Aorta (tissue), 5 donors: ENCODE results near the gene COA5. TPM values are rescaled to one million over a fixed set of nuclear protein-coding genes. Genes with fewer than 3 reads are reported as not detected.
A peak's percentile ranks its signal among the peaks of the same experiment; 100 is the strongest.
"Not testable (repeated sequence)": the region's sequence is repeated elsewhere in the genome, so short reads cannot be mapped to it uniquely, and the experiment has no call there.

Experiments used
- ATAC-seq: fragments of 200-7000 bp; cut with Tn5 transposase; one replicate; pipeline ENCODE4 v1.9.1; 2022; ENCODE audit warnings: moderate library complexity; ENCODE audit not compliant: low FRiP score
- DNase-seq, 2 donors: peaks; one replicate each; pipeline ENCODE4 v3.0.0-alpha.2; 2020
- H3K27ac ChIP-seq, 2 donors: one replicate each; pipeline ENCODE4 v1.5.1; 2013; ENCODE audit warnings: low read length in 2 of 2, mild to moderate bottlenecking in 2 of 2, moderate library complexity in 2 of 2, control low read depth in 1 of 2, inconsistent platforms in 1 of 2, low read depth in 1 of 2
- H3K27me3 ChIP-seq, 2 donors: one replicate each; pipeline ENCODE4 v1.6.1; 2013; ENCODE audit warnings: control low read depth in 1 of 2, low read length in 1 of 2, mild to moderate bottlenecking in 1 of 2, moderate library complexity in 1 of 2; ENCODE audit not compliant: insufficient read depth in 2 of 2, control insufficient read depth in 1 of 2
- H3K36me3 ChIP-seq, 2 donors: one replicate each; pipeline ENCODE4 v1.6.1; 2013; ENCODE audit warnings: control low read depth in 1 of 2, low read length in 1 of 2, mild to moderate bottlenecking in 1 of 2; ENCODE audit not compliant: insufficient read depth in 2 of 2, control insufficient read depth in 1 of 2
- H3K4me1 ChIP-seq, 2 donors: one replicate each; pipeline ENCODE4 v1.6.1; 2013; ENCODE audit warnings: low read length in 2 of 2, control low read depth in 1 of 2, mild to moderate bottlenecking in 1 of 2, moderate library complexity in 1 of 2; ENCODE audit not compliant: insufficient read depth in 2 of 2, control insufficient read depth in 1 of 2
- H3K4me3 ChIP-seq, 2 donors: one replicate each; pipeline ENCODE4 v1.5.1; 2013; ENCODE audit warnings: low read length in 2 of 2, control low read depth in 1 of 2, mild to moderate bottlenecking in 1 of 2
- H3K9me3 ChIP-seq: one replicate; pipeline ENCODE4 v1.6.1; 2013; ENCODE audit warnings: mild to moderate bottlenecking, low read length; ENCODE audit not compliant: control insufficient read depth
- WGBS, 2 donors: extraction: QIAGEN DNeasy Blood & Tissue Kit; methylation state at CpG; one replicate each; pipeline ENCODE4 v1.1.7; 2013; 5-methylcytosine and 5-hydroxymethylcytosine counted together
- intact Hi-C, 2 donors: fragments of 100-400 bp; cut with DNase I; formaldehyde crosslinking; loops; one replicate each; pipeline versions ENCODE4 v1.14.2 to v1.15.0; 2022
- polyA plus RNA-seq, 2 donors: library from polyadenylated mRNA; stranded (reverse); fragments of 200-250 nt; gene quantifications; one replicate each; pipeline ENCODE4 v1.2.3, GENCODE V29; 2013
- total RNA-seq, 2 donors: library from RNA; stranded (reverse); fragmentation: NEBNext Ultra II Directional; extraction: Animal tissue kit (Norgen Biotek cat#: 25700); gene quantifications; one replicate each; pipeline ENCODE4 v1.2.1, GENCODE V29; 2021
- donor health status: healthy with polysubstance abuse.
- donor health status: Bipolar disorder and iron deficiency.
- donor health status: DM: no; HTN: no; CAD: no.
- donor health status: DM: no; HTN: no; CAD: no.
- donor health status: DM: yes; HTN: yes; CAD: no.

Gene COA5
- total and polyA plus RNA-seq, 4 donors: 18.1 to 60.3 (median 37.3) TPM

DNA sequence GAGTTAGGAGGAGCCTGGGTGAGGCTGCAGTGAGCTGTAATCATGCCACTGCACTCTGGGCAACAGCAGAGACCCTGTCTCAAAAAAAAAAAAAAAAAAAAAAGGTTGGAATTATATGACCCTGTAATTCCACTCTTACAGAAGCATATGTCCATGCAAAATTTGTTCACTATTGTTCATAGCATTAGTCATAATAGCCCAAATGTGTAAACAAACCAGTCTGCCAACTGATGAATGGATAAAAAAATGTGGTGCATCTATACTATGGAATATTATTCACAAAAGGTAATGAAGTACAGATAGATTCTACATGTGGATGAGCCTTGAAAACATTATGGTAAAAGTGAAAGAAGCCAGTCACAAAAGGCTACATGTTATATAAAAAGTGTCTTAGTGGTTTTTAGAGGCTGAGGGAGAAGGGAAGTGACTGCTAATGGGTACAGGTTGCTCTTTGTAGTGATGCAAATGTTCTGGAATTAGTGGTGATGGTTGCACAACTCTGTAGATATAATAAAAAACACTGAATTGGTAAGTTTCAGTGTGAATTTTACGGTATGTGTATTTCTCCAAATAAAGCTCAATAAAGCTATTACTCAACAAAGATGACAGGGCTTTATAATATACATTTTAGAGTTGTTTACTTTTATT lies 9.4 kb downstream of the COA5 start:
- peaks cover 0 to 4% of the 10 kb centered on the region in 2 donors for H3K36me3 ChIP-seq
- no peak overlapping the region for H3K4me3 ChIP-seq
- no peaks in the 10 kb centered on the region for H3K4me1 ChIP-seq
- WGBS, 2 donors: 84 to 94% methylated on average over 1 of the region's 1 CpG
- H3K27ac ChIP-seq: no peak overlapping the region
- DNase-seq (no peak), ATAC-seq (no peak)
- H3K27me3 ChIP-seq: no peaks in the 10 kb centered on the region
- intact Hi-C loops: no loop called here
- no peaks in the 10 kb centered on the region for H3K9me3 ChIP-seq

DNA sequence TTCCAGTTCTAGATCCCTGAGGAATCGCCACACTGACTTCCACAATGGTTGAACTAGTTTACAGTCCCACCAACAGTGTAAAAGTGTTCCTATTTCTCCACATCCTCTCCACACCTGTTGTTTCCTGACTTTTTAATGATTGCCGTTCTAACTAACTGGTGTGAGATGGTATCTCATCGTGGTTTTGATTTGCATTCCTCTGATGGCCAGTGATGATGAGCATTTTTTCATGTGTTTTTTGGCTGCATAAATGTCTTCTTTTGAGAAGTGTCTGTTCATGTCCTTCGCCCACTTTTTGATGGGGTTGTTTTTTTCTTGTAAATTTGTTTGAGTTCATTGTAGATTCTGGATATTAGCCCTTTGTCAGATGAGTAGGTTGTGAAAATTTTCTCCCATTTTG lies 13.6 kb downstream of the COA5 start:
- intact Hi-C loops, DNase-seq, H3K27me3 ChIP-seq, H3K4me3 ChIP-seq, H3K36me3 ChIP-seq, H3K4me1 ChIP-seq, H3K27ac ChIP-seq, ATAC-seq, H3K9me3 ChIP-seq: not testable (repeated sequence)
- 93 to 95% methylated on average over 2 of the region's 4 CpGs for WGBS, 2 donors

DNA sequence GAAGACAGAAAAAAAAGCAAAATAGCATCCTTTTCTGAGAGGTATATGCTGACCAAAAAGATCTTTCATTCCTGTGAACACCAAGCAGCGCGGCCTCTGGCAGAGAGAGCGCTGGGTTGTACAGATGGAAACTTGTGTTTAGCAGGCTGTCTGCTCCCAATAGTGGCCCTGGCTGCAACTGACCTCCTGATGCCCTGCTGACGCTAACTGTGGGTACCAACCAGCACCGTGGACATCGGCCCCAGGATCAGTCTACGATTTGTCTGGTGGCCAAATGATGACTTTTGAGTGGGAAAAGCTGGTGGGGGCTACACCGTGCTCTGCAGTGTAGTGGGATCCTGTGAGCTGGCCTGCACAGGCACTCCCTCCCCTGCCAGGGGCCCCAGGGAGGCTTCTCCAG lies 15.7 kb downstream of the COA5 start:
- DNase-seq (no peak), ATAC-seq (peak; percentile 26)
- no peaks in the 10 kb centered on the region for H3K9me3 ChIP-seq
- no peak overlapping the region for H3K27ac ChIP-seq
- H3K4me1 ChIP-seq: no peaks in the 10 kb centered on the region
- intact Hi-C loops: no loop called here
- no peaks in the 10 kb centered on the region for H3K36me3 ChIP-seq
- no peaks in the 10 kb centered on the region for H3K27me3 ChIP-seq
- no peak overlapping the region for H3K4me3 ChIP-seq
- 92 to 96% methylated on average over 8 of the region's 8 CpGs for WGBS, 2 donors

DNA sequence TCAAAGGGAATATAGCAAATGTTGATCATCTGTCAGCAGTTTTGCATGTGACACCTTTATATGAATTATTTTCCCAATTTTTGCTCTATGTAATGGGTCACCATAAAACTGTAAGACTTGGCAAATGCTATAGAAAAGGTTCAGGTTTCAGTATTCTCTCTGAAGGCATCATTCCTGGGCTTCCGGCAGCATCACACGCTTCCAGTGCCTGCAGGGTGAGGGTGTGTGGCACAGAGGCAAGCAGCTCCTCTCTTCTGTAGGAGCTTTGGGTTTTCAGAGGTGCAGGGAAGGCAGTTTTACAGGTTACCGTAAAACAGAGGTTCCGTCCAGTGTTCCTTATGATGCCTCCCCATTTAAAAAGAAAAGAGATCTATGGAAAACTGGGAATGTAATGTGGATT lies 18.8 kb downstream of the COA5 start:
- 95 to 100% methylated on average over 4 of the region's 4 CpGs for WGBS, 2 donors
- no peaks in the 10 kb centered on the region for H3K4me1 ChIP-seq
- DNase-seq (no peak), ATAC-seq (no peak)
- no peaks in the 10 kb centered on the region for H3K27me3 ChIP-seq
- H3K27ac ChIP-seq: no peak overlapping the region
- no peak overlapping the region for H3K4me3 ChIP-seq
- H3K36me3 ChIP-seq: no peaks in the 10 kb centered on the region
- intact Hi-C loops: no loop called here
- no peaks in the 10 kb centered on the region for H3K9me3 ChIP-seq

DNA sequence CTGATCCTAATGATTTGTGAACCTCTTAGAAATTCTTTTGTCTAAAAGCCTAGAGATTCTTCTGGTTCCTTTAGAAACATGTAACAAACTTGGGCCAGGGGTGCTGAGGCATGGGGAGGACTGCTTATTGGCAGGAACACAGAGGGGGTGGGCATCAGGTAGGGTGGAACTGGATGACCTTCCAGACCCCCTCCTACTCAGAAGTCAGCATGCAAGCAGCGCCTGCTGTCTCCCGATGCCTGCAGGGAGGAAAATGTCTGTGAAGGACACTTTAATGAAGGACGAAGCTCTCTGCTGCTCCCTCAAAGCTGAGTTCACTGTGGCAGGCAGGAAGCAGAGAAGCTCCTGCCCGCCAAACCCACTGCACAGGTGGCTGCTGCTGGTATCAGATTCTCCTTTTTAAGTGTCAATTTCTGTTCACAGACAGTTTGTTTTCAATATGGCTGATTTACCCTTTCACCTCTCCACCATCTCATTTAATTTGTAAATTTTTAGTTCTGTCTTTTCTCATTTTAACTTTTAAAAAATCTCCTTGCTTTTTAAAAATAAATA lies 19.4 kb downstream of the COA5 start:
- Histone ChIP-seq H3K36me3 (peaks cover 0 to 2% of the 10 kb centered on the region in 2 donors), H3K4me1 (no peaks in the 10 kb centered on the region), H3K27ac (no peak overlapping the region), H3K4me3 (no peak overlapping the region), H3K9me3 (no peaks in the 10 kb centered on the region), H3K27me3 (no peaks in the 10 kb centered on the region)
- ATAC-seq: no peak
- intact Hi-C loops: no loop called here
- no peak for DNase-seq
- WGBS, 2 donors: 75 to 83% methylated on average over 4 of the region's 4 CpGs

DNA sequence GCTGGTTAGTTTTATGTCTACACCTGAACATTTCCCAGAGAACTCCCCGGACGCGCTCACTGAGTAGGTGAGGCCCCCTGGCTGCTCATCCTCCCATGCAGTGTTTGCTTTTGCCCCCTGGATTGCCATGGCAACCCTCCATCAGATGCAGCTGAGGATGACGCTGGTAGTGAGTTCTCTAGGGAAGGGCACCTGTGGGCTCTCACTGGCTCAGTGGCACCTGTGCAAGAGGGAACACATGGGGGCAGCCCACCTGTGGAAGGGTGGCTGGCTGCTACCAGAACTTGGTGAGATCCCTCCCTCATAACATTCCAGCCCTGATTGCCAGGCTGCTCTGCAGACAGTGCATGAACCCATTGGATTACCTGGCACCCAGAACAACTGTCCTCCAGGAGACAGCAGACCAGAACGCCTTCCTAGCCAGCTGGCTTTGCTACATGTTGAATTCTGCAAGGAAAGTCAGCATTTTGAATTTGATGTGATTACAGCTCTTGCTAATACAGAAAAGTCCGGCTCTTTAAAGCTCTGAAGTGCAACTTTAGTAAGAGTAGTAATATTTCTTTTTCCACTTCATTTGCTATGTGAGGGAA lies 21.7 kb downstream of the COA5 start:
- H3K27me3 ChIP-seq: no peaks in the 10 kb centered on the region
- WGBS, 2 donors: 84 to 89% methylated on average over 6 of the region's 6 CpGs
- H3K36me3 ChIP-seq: peaks cover 0 to 5% of the 10 kb centered on the region in 2 donors
- H3K4me3 ChIP-seq: no peak overlapping the region
- ATAC-seq (no peak), DNase-seq (no peak)
- no peaks in the 10 kb centered on the region for H3K4me1 ChIP-seq
- H3K9me3 ChIP-seq: no peaks in the 10 kb centered on the region
- no peak overlapping the region for H3K27ac ChIP-seq
- intact Hi-C loops: no loop called here

DNA sequence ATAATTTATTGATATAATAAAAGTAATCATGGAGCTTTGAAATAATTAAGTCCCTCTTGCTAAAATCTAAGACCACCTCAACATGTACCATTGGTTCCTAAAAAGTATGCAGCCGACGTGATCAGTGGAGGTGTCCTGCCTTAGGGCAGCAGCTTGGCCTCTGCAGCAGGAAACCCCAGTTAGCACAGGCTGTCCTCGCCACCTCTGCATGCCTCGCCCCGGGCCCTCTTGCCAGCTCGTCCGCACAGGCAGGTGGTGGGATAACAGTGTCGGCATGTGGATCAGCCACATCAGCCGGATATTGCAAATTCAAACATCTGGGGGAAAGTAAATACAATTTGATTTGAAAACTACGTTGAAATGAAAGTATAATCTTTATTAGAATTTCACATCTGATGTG lies 22.9 kb downstream of the COA5 start:
- ATAC-seq: no peak
- Histone ChIP-seq H3K4me3 (no peak overlapping the region), H3K36me3 (peaks cover 0 to 5% of the 10 kb centered on the region in 2 donors), H3K27ac (no peak overlapping the region), H3K4me1 (no peaks in the 10 kb centered on the region), H3K9me3 (no peaks in the 10 kb centered on the region), H3K27me3 (no peaks in the 10 kb centered on the region)
- intact Hi-C loops: no loop called here
- WGBS, 2 donors: 93 to 94% methylated on average over 10 of the region's 10 CpGs
- no peak for DNase-seq

DNA sequence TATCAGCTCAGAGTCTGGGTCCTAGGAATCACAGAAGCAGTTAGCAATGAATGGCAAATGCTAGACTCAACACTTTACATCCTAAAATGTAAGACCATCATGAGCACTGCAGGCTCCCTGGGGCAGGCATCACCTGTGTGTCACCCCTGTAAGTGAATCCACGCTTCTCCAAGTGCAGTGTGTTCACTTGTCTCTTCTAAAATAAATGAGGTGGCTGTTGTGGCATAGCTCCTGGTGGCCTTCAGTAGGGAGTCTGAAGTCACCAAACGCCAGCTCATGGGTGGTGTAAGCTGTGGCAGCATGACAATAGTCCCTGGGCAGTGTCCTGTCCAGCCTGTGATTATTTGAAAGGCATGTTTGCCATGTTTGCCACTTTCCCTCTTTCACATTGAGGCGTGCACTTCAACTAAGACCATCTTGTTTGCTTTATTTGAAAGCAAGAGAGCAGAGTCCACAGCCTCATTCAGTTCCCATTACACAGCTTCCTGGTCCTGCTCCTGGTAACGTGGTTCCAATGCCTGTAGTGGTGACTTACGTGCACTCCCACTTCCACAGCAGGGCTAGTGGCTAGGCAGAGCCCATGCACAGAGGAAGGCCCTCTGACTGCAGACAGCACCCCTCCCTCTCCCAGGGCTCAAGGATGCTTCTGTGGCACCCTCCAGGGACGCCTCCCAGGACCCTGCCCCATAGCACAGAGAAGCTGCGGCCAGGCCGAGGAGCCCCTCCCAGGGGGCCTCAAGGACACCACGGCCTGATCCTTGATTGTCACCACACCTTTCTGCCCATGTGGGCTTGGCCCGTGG lies 24.3 kb downstream of the COA5 start:
- H3K27ac ChIP-seq: no peak overlapping the region
- DNase-seq (no peak), ATAC-seq (no peak)
- peaks cover 2 to 5% of the 10 kb centered on the region in 2 donors for H3K36me3 ChIP-seq
- intact Hi-C loops: no loop called here
- no peaks in the 10 kb centered on the region for H3K27me3 ChIP-seq
- no peaks in the 10 kb centered on the region for H3K9me3 ChIP-seq
- H3K4me1 ChIP-seq: no peaks in the 10 kb centered on the region
- H3K4me3 ChIP-seq: no peak overlapping the region
- 85 to 90% methylated on average over 10 of the region's 10 CpGs for WGBS, 2 donors
